ENCODE data around the gene FLNC. TPM values are rescaled to one million over a fixed set of nuclear protein-coding genes. Genes with fewer than 3 reads are reported as not detected.

Gene FLNC
- total RNA-seq, 2 experiments from 2014 or later = not detected

- no peaks in the 10 kb centered on the region for H3K36me3 Mint-ChIP-seq
- no peaks in the 10 kb centered on the region for H3K9me3 Mint-ChIP-seq (ENCODE audit: low read depth)
- DNase-seq (no peak), ATAC-seq (peak; percentile 18)
- no peak overlapping the region for H3K4me3 Mint-ChIP-seq
- no peak overlapping the region for H3K27ac Mint-ChIP-seq
- CTCF ChIA-PET = interaction anchor here (0.9 to 3.1 kb wide), 4 partner anchors 8 to 52 kb away, joined by 4 to 13 read pairs (median 4); no protein-coding TSS in a partner anchor
- peaks cover 50% of the 10 kb centered on the region for H3K27me3 Mint-ChIP-seq
- peaks cover 9% of the 10 kb centered on the region for H3K4me1 Mint-ChIP-seq
Observed at GRCh38 chr7:128831178-128831993, 1.2 kb downstream of the FLNC start.

- H3K9me3 Mint-ChIP-seq (ENCODE audit: low read depth) = no peaks in the 10 kb centered on the region
- ATAC-seq (no peak), DNase-seq (no peak)
- peaks cover 44% of the 10 kb centered on the region for H3K27me3 Mint-ChIP-seq
- no peaks in the 10 kb centered on the region for H3K36me3 Mint-ChIP-seq
- H3K4me3 Mint-ChIP-seq = no peak overlapping the region
- H3K27ac Mint-ChIP-seq = no peak overlapping the region
- H3K4me1 Mint-ChIP-seq = peaks cover 9% of the 10 kb centered on the region
- CTCF ChIA-PET = interaction anchor here (1.1 to 3.1 kb wide), 4 partner anchors 9 to 51 kb away, joined by 4 to 13 read pairs (median 6); no protein-coding TSS in a partner anchor
Observed at GRCh38 chr7:128831994-128832879, 2.0 kb downstream of the FLNC start.

GRCh38 chr7:128832880-128833147 is 2.6 kb downstream of the FLNC start:
- Mint-ChIP-seq H3K27me3 (peaks cover 42% of the 10 kb centered on the region), H3K4me3 (no peak overlapping the region), H3K4me1 (peaks cover 9% of the 10 kb centered on the region), H3K9me3 (ENCODE audit: low read depth) (no peaks in the 10 kb centered on the region), H3K36me3 (no peaks in the 10 kb centered on the region), H3K27ac (no peak overlapping the region)
- DNase-seq = no peak
- CTCF ChIA-PET = interaction anchor here (1.6 to 3.1 kb wide), 3 partner anchors 9 to 51 kb away, joined by 5 to 13 read pairs (median 8); no protein-coding TSS in a partner anchor
- no peak for ATAC-seq

- H3K9me3 Mint-ChIP-seq (ENCODE audit: low read depth) = no peaks in the 10 kb centered on the region
- H3K27ac Mint-ChIP-seq = no peak overlapping the region
- peaks cover 9% of the 10 kb centered on the region for H3K4me1 Mint-ChIP-seq
- no peak overlapping the region for H3K4me3 Mint-ChIP-seq
- H3K27me3 Mint-ChIP-seq = peaks cover 37% of the 10 kb centered on the region
- ATAC-seq = no peak
- CTCF ChIA-PET = interaction anchor here (1.6 to 3.1 kb wide), 3 partner anchors 8 to 50 kb away, joined by 5 to 13 read pairs (median 8); no protein-coding TSS in a partner anchor
- no peak for DNase-seq
- H3K36me3 Mint-ChIP-seq = no peaks in the 10 kb centered on the region
Observed at GRCh38 chr7:128833148-128833945, 3.1 kb downstream of the FLNC start.

- Mint-ChIP-seq H3K27ac (no peak overlapping the region), H3K27me3 (peaks cover 31% of the 10 kb centered on the region), H3K4me1 (peaks cover 9% of the 10 kb centered on the region), H3K9me3 (ENCODE audit: low read depth) (no peaks in the 10 kb centered on the region), H3K4me3 (no peak overlapping the region), H3K36me3 (no peaks in the 10 kb centered on the region)
- no peak for DNase-seq
- no peak for ATAC-seq
- CTCF ChIA-PET = interaction anchor here (3.1 kb wide), 1 partner anchor 50 kb away, joined by 13 read pairs; no protein-coding TSS in a partner anchor
Observed at GRCh38 chr7:128833946-128834325, 3.7 kb downstream of the FLNC start.

- Mint-ChIP-seq H3K4me3 (no peak overlapping the region), H3K36me3 (no peaks in the 10 kb centered on the region), H3K27ac (no peak overlapping the region), H3K9me3 (ENCODE audit: low read depth) (no peaks in the 10 kb centered on the region), H3K27me3 (peaks cover 21% of the 10 kb centered on the region), H3K4me1 (peaks cover 6% of the 10 kb centered on the region)
- DNase-seq = no peak
- CTCF ChIA-PET = interaction anchor here (0.8 to 1.5 kb wide), 2 partner anchors 44 to 48 kb away, joined by 3 to 4 read pairs; no protein-coding TSS in a partner anchor
- no peak for ATAC-seq
Observed at GRCh38 chr7:128835231-128835751, 5.1 kb downstream of the FLNC start.

GRCh38 chr7:128835790-128836641 is 5.8 kb downstream of the FLNC start:
- Mint-ChIP-seq H3K9me3 (ENCODE audit: low read depth) (no peaks in the 10 kb centered on the region), H3K27me3 (peaks cover 15% of the 10 kb centered on the region), H3K27ac (no peak overlapping the region), H3K4me1 (no peaks in the 10 kb centered on the region), H3K4me3 (no peak overlapping the region), H3K36me3 (no peaks in the 10 kb centered on the region)
- CTCF ChIA-PET = interaction anchor here (0.8 to 1.5 kb wide), 2 partner anchors 44 to 47 kb away, joined by 3 to 4 read pairs; no protein-coding TSS in a partner anchor
- no peak for DNase-seq
- no peak for ATAC-seq

GRCh38 chr7:128836729-128837348 is 6.6 kb downstream of the FLNC start:
- CTCF ChIA-PET = no interaction called here
- H3K27me3 Mint-ChIP-seq = peaks cover 7% of the 10 kb centered on the region
- H3K27ac Mint-ChIP-seq = no peak overlapping the region
- H3K4me3 Mint-ChIP-seq = no peak overlapping the region
- no peaks in the 10 kb centered on the region for H3K4me1 Mint-ChIP-seq
- no peak for DNase-seq
- no peaks in the 10 kb centered on the region for H3K9me3 Mint-ChIP-seq (ENCODE audit: low read depth)
- no peaks in the 10 kb centered on the region for H3K36me3 Mint-ChIP-seq
- ATAC-seq = no peak

GRCh38 chr7:128837521-128837921 is 7.3 kb downstream of the FLNC start:
- Mint-ChIP-seq H3K4me3 (no peak overlapping the region), H3K9me3 (ENCODE audit: low read depth) (no peaks in the 10 kb centered on the region), H3K36me3 (no peaks in the 10 kb centered on the region), H3K27ac (no peak overlapping the region), H3K27me3 (peaks cover 7% of the 10 kb centered on the region), H3K4me1 (peaks cover 2% of the 10 kb centered on the region)
- no peak for DNase-seq
- CTCF ChIA-PET = no interaction called here
- no peak for ATAC-seq

- H3K9me3 Mint-ChIP-seq (ENCODE audit: low read depth) = no peaks in the 10 kb centered on the region
- peaks cover 2% of the 10 kb centered on the region for H3K4me1 Mint-ChIP-seq
- H3K27ac Mint-ChIP-seq = no peak overlapping the region
- peaks cover 7% of the 10 kb centered on the region for H3K27me3 Mint-ChIP-seq
- H3K4me3 Mint-ChIP-seq = no peak overlapping the region
- no peaks in the 10 kb centered on the region for H3K36me3 Mint-ChIP-seq
- CTCF ChIA-PET = no interaction called here
- ATAC-seq = no peak
- DNase-seq = no peak
Observed at GRCh38 chr7:128838109-128838779, 8.0 kb downstream of the FLNC start.

GRCh38 chr7:128838981-128839731 is 8.9 kb downstream of the FLNC start:
- Mint-ChIP-seq H3K9me3 (ENCODE audit: low read depth) (no peaks in the 10 kb centered on the region), H3K27ac (no peak overlapping the region), H3K4me1 (peaks cover 2% of the 10 kb centered on the region), H3K4me3 (no peak overlapping the region), H3K27me3 (peaks cover 5% of the 10 kb centered on the region), H3K36me3 (no peaks in the 10 kb centered on the region)
- ATAC-seq (no peak), DNase-seq (no peak)
- CTCF ChIA-PET = interaction anchor here (6.0 kb wide), 1 partner anchor 43 kb away, joined by 57 read pairs; no protein-coding TSS in a partner anchor

Data from activated CD8-positive, alpha-beta memory T cell treated with anti-CD3 and anti-CD28 coated beads, Interleukin-2, amount 10 ng/mL, durations not matched to agents 7 days and 5 days (primary cell).